HG02763 (cell line): ENCODE measurements around the gene WWC1.

Source experiments
- ATAC-seq: cut with Tn5 transposase; IDR thresholded peaks from one replicate; pipeline ENCODE4 v1.9.1; 2021; ENCODE audit warnings: mild to moderate bottlenecking, moderate library complexity; ENCODE audit not compliant: unreplicated experiment

The WWC1 gene

DNA sequence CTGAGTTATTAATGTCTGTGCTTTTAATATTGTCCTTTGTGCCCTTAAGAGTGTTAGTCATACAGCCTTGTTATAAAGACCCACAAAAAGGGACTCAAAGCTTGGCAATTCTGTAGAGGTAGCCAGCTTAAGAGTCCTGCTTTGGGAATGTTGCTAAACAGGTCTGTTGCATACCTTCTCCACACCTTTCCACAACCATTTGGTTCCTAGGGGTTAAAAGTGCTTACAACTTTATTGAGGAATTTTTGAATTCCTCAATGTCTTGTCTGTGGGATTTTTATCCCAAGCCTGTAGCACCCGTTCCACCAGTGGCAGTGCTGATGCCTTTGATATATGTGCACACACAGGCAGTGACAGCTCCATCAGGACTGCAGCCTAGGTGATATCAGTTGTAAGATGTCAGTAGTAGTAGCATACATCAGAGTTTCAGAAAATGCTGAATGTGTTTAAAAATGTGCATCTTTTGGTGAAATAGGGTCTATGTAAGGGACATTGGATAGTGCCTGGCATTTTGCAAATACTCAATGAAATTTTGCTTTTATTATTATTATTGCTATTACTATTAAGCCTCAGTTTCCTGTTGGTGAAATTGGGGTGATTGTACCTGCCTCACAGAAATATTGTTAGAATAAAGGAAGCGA is 68.5 kb downstream of the WWC1 start:
- no peak for ATAC-seq

DNA sequence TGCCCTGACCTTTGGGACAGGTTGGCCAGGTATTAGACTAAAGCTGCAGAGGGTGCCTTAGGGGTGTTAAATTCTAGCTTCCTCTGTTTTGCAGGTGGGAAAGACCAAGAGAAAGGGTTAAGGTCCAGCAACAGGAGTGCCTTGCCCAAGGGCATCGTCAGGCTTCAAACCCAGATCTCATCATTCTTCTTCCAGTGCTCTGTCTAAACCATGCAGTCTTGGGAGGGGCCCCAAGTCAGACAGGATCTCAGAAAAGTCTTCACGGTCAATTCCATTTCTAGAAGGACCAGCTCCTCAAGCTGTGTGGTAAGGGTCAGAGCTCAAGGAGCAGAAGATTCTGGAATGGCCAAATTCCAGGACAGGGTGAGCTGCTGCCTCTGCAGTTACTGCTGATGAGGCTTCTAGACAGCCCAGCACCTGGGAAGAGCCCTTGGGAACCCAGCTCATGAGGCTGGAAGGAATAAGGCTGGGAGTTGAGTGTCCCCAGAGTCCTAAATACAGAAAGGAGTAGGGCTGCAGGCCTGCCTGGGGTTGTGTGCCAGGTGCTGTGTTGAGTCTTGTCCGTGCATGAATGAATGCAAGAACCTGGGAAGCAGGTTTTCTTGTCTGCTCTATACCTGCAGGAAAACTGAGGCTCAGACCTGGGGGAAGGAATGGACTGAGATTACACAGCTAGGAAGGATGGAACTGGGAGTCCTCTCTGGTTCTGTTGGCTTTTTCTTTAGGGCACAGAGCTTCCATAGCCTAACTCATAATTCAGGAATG is 69.3 kb downstream of the WWC1 start:
- no peak for ATAC-seq

DNA sequence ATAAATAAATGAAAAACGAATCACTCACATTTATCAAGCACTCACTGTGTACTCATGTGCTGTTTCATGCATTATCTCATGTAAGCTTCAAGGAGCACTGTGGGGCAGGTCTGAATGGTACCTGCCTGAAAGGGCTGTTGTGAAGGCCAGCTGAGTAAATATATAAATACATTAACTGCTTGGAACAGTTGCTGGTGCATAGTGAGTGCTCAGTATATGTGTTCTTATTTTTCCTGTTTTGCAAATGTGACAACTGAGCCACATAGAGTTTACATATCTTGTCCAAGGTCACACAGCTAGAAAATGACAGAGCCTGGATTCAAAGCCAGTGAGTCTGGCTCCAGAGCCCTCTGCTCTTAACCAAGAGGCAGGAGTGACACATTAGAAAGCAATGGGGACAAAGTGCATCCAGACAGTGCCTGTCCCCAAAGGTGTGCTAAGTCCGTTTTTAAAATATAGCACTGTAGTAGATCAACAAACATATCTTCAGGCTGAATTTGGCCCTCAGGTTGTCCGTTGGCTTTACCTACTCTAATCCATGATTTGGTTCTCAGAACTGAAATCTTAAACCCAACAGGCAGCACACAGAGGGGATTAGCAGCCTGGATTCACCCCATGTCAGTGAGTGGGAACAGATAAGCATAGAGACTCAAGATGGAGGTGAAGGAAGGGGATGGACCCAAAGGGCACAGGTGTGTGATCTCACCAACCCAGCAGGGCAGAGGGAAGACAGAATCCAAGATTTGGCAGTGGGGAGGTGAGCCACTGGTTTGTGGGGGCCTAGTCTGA is 70.8 kb downstream of the WWC1 start:
- no peak for ATAC-seq

DNA sequence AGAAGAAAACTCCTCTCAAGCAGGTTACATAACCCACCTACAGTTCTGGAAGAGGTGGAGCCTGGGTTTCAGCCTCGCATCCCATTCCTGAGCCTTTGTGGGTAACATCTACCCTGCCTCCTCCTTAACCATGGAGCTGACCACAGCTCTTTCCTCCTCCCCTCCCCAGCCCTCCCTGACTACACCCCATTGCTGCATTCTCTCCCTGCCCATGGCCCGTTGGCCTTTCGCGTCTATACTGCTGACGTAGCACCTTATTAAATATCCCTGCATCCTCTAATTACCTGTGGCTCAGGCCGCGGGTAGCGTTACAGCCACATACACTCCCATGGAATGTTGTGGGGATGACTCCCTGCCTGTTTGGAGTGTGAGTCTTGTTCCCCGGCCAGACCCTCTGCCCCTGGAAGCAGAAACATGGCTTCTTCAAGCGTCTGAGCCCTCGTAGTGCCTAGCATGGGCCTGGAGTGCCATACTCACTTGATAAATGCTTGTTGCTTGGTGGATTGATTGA is 72.8 kb downstream of the WWC1 start:
- no peak for ATAC-seq

DNA sequence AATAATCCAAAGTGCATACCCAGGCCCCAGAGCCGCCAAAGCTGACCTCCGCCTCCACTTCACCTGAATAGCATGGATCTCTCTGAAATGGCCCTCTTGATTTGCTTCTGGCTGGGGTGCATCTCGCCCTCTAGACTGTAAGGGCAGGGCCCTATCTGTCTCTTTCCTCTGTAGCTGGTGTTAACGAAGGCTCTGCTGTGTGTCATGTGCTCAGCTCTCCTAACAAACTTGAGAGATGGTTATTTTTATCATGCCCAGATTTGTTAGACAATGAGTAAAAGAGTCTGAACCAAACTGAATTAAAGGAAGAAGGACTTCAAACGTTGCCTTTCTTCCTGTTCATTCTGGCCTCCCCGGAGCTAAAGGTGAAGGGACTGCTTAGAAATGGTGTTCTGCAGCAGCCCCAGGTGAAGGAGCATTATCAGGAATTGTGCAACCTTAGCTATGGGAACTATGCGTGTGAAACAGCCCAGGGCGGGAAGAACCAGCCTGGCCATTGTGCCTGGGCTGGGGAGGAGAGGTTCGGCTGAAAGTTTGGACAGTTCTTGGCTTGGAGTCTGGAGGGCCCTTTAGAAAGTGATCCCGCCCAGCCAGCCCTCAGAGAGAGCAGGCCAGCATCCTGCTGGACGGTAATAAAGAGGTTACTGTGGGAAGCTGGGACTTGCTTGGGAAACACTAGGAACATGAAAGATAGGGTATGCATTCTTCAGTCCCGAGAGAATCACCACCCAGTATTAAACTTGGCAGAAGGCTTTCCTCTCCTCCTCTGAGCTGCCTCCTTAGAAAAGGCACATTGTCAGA is 73.5 kb downstream of the WWC1 start:
- no peak for ATAC-seq

DNA sequence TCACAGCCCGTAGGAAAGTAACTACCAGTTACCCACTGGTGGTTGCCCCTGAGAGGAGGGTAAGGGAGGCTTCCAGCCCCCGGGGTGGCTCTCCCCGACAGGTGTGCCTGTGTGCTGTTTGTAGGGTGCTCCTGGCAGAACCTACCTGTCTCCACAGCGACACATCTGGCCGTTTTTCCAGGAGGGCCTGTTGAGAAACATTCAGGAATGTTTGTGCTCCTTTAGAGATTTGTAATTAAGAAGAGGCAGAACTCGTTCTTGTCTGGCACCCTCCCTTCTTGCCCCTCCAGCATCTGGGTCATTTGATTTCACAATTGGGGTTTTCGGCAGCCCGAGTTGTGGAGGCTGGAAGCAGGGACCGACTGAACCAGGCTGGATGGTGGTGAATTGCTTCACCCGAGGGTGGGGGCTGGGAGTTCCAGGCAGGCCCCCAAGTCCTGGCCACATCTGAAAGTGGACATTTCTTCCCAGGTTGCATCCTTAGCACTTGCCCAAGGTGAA is 74.2 kb downstream of the WWC1 start:
- no peak for ATAC-seq

DNA sequence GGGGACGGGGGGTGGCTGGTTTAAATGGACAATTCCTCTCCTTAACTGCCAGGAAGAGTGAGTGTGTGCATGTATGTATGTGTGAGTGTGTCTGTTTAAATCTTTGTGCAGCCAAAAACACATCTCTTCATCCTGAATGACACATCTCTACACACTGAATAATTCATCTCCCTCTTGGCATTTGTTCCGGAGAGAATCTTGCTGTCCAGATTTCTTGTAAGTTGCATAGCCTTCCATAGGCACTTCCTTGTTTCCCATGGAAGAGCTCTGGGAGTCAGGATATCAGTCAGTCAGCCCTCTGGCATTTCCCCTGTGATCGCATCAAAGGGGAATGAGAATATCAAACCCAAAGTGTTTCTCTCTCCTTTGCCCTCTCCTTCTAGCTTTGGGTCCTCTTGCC is 74.7 kb downstream of the WWC1 start:
- ATAC-seq = no peak

DNA sequence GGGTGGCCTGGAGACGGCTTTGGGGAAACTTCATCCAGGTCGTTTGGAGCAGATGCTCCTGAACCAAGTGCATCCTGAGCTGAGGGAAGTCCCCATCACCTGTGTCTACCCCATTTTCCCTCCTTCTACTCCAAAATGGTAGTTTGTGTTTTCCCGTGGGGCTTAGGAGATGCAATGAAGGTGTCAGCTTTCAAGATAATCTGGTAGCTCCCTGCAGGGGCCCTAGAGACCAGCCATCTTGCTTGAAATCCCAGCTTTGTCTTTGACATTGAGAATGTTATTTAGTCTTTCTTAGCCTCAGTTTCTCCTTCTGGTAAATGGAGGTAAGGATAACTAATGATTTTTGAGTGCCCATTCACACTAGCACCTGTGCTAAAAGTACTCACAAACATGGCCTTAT is 77.4 kb downstream of the WWC1 start:
- no peak for ATAC-seq

DNA sequence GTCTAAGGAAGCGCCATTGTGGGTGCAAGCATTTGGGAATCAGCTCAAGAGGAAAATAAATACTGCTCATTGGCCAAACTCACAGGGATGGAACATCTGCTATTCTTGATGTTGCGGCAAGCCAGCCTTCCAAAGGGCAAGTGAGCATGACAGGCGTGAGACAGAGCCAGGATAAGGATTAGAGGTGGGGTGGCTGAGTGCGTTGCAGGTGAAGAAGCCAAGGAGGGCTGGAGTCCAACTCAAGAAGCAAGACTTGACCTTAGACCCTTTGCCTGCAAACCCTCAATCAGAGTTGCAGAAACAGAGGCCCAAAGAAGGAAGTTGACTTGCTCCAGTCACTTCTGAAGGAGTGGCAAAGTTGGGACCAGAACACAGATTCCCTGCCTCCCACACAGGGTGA is 79.4 kb downstream of the WWC1 start:
- ATAC-seq = no peak

DNA sequence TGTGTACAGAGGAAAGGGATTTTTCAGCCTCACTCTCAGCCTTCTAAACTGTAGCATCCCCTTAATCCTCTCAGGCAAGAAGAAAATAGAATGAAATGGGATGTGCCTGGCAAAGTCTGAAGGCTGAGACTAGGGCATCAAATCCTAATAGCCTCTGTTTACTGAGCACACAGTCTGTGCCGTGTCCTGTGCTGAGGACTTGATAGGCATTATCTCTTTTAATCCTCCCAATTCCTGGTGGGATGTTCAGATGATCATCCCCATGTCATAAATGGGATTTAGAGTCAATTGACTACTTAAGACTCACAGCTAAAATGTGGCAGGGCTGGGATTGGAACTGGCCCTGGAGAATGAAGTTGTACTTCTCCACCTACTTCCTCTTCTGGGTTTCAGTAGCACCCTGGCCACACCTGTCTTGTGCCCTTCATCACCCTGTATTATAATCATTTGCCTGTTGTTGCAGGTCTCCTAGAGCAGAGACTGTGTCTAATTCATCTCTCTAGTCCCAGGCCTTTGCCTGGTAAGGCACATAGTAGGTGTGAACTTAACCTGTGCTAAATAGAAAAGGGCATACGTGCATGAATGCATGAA is 81.0 kb downstream of the WWC1 start:
- ATAC-seq = no peak

DNA sequence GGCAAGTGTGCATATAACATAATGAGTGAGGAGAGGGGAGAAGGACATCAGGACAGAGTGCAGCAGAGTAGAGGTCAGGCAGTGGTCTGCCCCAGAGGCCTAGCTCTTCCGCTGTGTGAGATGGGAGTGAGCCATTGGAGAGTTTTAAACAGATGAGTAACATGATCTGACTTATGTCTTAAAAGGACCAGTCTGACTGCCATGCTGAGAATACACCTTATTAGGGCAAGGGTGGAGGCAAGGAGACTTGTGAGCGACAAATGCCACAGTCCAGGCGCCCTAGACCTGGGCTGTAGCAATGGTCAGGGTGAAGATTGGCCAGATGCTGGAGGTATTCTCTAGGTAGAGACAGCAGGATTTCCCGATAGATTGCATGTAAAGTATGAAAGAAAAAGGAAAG is 83.1 kb downstream of the WWC1 start:
- ATAC-seq = no peak

DNA sequence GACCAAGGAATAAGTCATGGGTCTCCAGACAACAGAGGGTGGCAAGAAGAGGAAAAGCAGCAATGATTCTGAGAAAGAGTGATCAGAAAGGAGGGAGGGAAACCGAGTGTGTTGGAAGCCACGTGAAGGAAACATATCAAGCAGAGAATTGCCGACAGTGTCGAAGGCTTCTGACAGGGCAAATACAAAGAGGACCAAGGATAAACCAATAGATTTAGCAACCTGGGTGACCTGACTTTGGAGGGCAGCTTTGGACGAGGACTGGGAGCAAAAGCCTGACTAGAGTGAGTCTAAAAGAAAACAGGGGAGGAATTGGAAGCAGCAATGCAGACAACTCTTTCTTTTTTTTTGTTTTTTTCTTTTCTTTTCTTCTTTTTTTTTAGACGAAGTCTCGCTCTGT is 83.8 kb downstream of the WWC1 start:
- no peak for ATAC-seq

DNA sequence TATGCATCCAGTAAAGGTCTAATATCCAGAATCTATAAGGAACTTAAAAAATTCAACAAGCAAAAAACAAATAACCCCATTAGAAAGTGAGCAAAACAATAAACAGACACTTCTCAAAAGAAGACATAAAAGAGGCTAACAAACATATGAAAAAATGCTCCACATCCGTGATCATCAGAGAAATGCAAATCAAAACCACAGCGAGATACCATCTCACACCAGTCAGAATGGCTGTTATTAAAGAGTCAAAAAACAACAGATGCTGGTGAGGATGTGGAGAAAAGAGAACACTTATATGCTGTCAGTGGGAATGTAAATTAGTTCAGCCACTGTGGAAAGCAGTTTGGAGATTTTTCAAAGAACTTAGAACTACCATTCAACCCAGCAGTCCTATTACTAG is 86.1 kb downstream of the WWC1 start:
- no peak for ATAC-seq

DNA sequence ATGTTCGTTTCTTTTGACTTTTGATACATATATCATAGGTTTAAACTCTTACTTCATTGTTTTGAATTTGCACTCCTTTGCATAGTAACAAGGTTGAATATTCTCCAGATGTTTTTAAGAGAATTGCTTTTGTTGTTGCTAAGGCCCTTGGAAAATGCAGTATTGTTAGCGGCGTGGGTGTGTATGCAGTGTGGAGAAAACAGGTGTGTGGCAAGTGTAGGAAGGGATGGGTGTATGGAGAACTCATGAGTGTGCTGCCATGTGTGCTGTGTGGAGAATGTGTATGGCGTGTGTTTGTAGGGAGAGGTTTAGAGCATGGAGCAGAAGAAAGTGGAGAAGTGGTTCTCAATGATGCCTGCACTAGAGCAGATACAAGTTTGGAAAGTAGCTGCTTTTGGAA is 87.3 kb downstream of the WWC1 start:
- no peak for ATAC-seq

DNA sequence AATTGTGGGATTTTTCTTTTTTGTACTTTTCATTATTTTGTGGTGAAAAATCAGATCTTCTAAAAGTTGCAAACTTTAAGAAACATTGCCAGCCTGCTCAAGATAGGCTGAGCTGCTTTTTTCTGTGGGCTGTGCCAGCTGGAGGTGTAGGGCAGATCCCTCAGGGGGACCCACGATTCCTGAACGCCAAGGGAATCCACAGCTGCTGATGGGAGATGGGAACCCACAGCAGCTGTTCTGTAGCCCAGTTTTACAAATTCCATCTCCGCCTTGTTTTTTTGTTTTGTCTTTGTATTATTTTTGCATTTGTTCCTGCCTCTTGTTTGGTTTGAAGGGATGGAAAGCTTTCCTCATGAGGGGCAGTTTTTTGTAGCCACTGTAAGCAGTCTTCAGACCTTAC is 91.0 kb downstream of the WWC1 start:
- no peak for ATAC-seq

DNA sequence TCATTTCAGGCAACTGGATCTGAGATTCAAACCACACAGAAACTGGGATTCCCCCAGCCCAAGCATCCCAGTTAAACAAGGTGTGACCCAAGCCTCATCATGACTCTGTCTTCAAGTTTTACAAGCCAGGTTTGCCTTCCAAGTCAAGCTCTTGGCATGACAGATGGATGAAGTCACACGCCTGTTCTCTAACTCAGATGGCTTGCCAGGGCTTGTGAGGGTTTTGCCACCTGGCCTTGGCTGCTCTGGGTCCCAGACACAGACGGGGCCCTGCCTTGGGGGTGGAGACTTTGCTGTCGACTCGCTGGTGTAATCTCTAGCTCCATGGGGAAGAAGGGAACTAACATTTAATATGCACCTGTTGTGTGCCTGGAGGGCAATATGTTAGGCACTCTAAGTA is 99.0 kb downstream of the WWC1 start:
- no peak for ATAC-seq

DNA sequence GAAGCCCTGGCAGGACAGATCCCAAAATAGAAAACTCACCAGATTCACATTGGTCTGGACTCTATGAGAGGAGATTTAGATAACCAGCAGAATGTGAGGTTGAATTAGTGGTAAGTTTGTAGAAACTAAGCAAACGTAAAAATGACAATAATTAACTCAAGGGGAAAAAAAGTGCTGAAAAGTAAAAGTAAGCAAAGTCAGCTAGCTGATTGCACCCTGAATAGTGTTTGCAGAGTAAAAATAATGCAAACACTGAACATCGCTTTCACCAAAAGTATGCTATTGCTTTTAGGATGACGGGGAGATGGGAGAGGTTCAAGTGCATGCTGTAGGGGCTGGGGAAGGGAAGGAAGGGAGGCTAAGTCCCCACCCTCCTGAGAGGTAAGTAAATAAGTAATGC is 102.3 kb downstream of the WWC1 start:
- ATAC-seq = no peak

DNA sequence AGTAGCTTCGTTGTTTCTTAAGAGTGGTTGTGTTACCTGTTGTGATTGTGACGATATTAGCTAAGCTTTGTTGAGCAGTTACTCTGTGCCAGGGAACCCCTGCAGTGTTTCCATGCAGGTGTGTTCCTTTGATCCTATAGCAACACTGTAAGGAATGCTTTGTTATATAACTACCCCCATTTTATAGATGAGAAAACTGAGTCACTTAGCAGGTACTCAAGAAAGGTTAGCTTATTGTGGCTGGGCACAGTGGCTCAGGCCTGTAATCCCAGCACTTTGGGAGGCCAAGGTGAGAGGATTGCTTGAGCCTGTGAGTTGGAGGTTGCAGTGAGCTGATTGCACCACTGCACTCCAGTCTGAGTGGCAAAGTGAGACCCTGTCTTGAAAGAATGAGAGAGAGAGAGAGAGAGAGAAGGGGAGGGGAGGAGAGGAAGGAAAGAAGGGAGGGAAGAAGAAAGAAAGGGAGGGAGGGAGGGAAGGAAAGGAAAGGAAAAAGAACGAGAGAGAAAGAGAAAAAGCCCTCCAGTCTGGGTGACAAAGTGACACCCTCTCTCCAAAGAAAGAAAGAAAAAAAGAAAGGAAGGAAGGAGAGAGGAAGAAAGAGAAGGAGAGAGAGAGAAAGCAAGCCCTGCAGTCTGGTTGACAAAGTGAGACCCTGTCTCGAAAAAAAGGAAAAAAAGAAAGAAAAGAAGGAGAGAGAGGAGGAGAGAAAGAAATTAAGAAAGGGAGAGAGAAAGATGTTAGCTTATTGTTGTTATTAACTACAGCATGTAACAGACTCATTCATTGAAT is 109.2 kb downstream of the WWC1 start:
- no peak for ATAC-seq

DNA sequence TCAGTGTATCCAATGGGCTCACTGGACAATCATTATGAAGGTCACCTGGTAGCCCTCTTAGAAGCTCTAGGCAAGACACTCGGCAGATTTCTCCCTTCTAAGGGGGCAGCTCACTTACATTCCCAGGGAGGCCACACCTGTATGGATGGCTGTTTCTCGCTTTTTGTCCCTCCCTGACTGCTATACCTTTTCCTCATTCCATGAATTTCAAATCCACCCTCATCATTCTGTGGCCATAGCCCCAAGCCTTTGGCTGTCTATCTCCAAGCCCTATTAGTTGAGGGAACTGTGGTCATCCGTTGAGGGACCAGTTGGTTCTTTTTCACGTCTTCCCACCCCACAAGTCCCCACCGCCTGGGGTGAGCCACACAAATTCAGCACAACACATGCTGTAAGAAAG is 109.8 kb downstream of the WWC1 start:
- ATAC-seq = no peak

DNA sequence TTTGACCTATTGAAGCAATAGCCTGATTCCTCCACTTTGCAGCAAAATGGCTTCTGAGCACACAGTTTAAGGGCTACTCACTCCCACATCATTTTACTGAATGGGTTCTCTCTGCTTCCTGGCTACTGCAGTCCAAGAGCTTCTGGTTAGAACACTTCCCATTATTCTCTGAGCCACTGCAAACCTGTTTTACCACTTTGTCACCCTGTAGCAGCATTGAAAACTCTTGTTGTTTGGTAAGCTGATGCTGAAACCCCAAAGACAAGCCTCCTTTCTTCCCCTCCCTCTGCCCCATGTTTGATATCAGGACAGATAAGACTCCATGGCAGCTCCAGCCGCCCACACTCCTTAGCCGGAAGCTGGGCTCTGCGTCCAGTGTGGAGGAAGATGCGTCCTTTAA is 110.4 kb downstream of the WWC1 start:
- no peak for ATAC-seq
